Activated CD4-positive, CD25-positive, alpha-beta regulatory T cell treated with anti-CD3 and anti-CD28 coated beads, Interleukin-2, amount 50 U/mL, for 16 hours (primary cell): ENCODE results near the gene PNMA6E.

Experiments used
- DNase-seq: peaks from one replicate; pipeline ENCODE4 v3.0.0-alpha.2; 2020; ENCODE audit warnings: low read depth, low spot score

PNMA6E gene

DNA sequence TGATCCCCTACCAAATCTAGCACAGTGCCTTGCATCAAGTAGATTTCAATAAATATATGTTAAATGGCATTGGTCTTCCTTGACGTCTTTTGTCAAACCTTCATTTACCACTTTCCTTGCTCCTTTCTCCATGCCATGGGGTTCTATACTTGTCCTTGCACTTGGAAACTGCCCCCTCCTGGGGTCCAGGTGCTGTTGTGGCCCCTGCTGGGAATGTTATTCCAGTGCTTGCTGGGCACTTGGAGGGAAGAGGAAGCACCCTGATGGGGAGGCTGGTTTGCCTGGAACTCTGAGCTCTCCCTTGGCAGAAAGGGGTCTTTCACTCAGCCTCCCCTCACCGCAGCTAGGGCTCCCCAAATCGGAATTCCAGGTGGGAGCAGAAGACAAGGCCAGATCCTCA is 48.3 kb downstream of the PNMA6E start:
- no peak for DNase-seq

- no peak for DNase-seq
These were observed 49.2 kb downstream of the PNMA6E start for GRCh38 chrX:153351981-153352380.

DNA sequence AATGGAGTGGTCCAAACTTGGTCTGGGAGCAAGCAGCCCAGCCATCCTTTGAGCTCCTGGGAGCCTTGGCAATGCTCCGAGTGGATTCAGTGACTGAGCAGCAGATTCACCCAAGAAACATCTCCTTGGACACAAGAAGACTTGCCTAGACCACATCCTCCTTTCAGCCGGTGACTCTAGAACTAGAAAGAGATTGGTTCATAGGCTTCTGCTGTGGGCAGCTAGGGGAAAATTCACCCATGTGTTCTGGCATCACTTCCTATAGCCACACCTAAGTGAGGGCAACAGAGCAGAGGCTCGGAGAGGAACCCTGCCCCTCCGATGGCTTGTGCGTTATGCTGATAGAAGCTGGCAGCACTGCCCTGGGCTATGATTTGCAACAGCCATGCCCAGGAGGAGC is 51.2 kb downstream of the PNMA6E start:
- DNase-seq = no peak

DNA sequence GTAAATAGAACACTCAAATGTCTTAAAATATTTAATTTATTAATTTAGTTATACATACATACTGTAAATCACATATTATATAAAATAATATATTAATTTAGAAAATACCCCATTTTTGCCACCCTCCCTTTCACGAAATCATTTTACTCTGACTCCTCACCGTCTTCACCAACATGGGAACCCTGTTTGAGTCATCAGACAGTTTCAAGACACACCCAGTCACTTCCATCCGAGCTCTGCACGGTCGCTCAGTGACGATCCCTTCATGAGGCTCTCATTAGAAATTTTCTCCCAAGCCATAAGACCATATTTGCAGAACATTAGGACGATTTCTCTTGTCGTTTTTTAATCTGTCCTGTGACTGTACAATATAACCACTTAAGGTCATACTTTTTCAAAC is 52.7 kb downstream of the PNMA6E start:
- no peak for DNase-seq

DNA sequence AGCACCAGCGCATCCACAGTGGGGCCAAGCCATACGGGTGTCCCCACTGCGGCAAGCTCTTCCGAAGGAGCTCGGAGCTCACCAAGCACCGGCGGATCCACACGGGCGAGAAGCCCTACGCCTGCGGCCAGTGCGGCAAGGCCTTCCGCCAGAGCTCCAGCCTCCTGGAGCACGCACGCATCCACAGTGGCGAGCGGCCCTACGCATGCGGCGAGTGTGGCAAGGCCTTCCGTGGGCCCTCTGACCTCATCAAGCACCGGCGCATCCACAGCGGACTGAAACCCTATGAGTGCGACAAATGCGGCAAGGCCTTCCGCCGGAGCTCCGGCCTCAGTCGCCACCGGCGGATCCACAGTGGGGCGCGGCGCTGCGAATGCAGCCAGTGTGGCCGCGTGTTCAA is 53.6 kb downstream of the PNMA6E start:
- DNase-seq = no peak
